ENCODE results near the gene RPS24. TPM values are rescaled to one million over a fixed set of nuclear protein-coding genes. Genes with fewer than 3 reads are reported as not detected.

RPS24 gene
- total and polyA plus RNA-seq, 9 of the 15 experiments (the other 6 are each of a cell fraction or from before 2014, with no cell fraction given), result 1,947 to 7,307 (median 5,944) TPM

GRCh38 chr10:78029269-78030226 lies 4.1 kb upstream of the RPS24 start, which contains the start of gene POLR3A (continued):
- no peak for TF ChIP-seq SNAPC5 (CRISPR knock-in tag; IDR thresholded peaks at IDR 0.05)
- no peak for TF ChIP-seq CHD7 (IDR thresholded peaks at IDR 0.05; ENCODE audit: low read depth, low read length)
- TF ChIP-seq SUPT5H (IDR thresholded peaks at IDR 0.05), result peak; percentile 90
- TF ChIP-seq POLR2B (IDR thresholded peaks at IDR 0.05; ENCODE audit: low read depth, partially characterized antibody), result peak; percentile 66
- TF ChIP-seq KHSRP (IDR thresholded peaks at IDR 0.05), result no peak
- TF ChIP-seq ZNF717 (CRISPR knock-in tag; IDR thresholded peaks at IDR 0.05), result 0 out of 2 replicates have a peak, but pooled peaks have one; percentile 42
- TF ChIP-seq MAZ (CRISPR knock-in tag; conservative IDR thresholded peaks at IDR 0.05 in 1 of 2, IDR thresholded peaks at IDR 0.05 in 1 of 2), result peak in 1 of 2 experiments; percentile 6; a peak in 2 of 4 replicates
- TF ChIP-seq NCOA2 (IDR thresholded peaks at IDR 0.05; ENCODE audit: partially characterized antibody in 2 of 2), result no peak
- TF ChIP-seq GTF2A2 (tag; IDR thresholded peaks at IDR 0.05), result no peak
- peak; percentile 84 for TF ChIP-seq MXI1 (IDR thresholded peaks at IDR 0.05; ENCODE audit: low read depth, low read length)
- TF ChIP-seq CREM (IDR thresholded peaks at IDR 0.05; ENCODE audit: low read depth), result peak; percentile 87
- peak; percentile 81; the same call in 1 of the 2 replicates for TF ChIP-seq ZNF511 (CRISPR knock-in tag; IDR thresholded peaks at IDR 0.05)
- no peak for TF ChIP-seq KLF13 (tag; IDR thresholded peaks at IDR 0.05; ENCODE audit: borderline replicate concordance, low read depth)
- TF ChIP-seq SREBF2 (CRISPR knock-in tag; IDR thresholded peaks at IDR 0.05), result no peak
- TF ChIP-seq GTF2E2 (tag; IDR thresholded peaks at IDR 0.05), result peak; percentile 94
- TF ChIP-seq ZNF79 (CRISPR knock-in tag; IDR thresholded peaks at IDR 0.05; ENCODE audit: low read depth), result no peak

All from K562 (cell line).